ENCODE data around the gene PCDH15. TPM values are rescaled to one million over a fixed set of nuclear protein-coding genes. Genes with fewer than 3 reads are reported as not detected.

PCDH15 gene
- total and polyA plus RNA-seq, 2 of the 13 experiments (the other 11 are each of a cell fraction or from before 2014, with no cell fraction given): not detected

GRCh38 chr10:54660397-54660796 is 140.6 kb downstream of the PCDH15 start:
- Histone ChIP-seq H4K20me1 (ENCODE audit: insufficient read depth, low read length) (no peaks in the 10 kb centered on the region), H3K9ac (ENCODE audit: insufficient read depth, low read depth, low read length) (no peak overlapping the region), H3K27me3 (ENCODE audit: control insufficient read depth in 1 of 2, insufficient read depth in 2 of 2, low read length in 2 of 2) (no peaks in the 10 kb centered on the region), H2AFZ (ENCODE audit: low read length) (no peak overlapping the region), H3K4me1 (ENCODE audit: insufficient read depth, low read length) (no peaks in the 10 kb centered on the region), H3K9me3 (ENCODE audit: low read length) (no peaks in the 10 kb centered on the region), H3K4me3 (replicated peaks in 1 of 3; ENCODE audit: insufficient read depth in 1 of 3, low read depth in 2 of 3, low read length in 3 of 3) (no peak overlapping the region), H3K27ac (ENCODE audit: extremely low read length, insufficient read depth, low read length) (no peak overlapping the region), H3K4me2 (ENCODE audit: low read depth, low read length) (no peak overlapping the region), H3K36me3 (replicated peaks in 1 of 2; ENCODE audit: control insufficient read depth in 1 of 2, insufficient read depth in 2 of 2, low read length in 2 of 2) (no peaks in the 10 kb centered on the region), H3K79me2 (ENCODE audit: insufficient read depth, low read length) (no peaks in the 10 kb centered on the region)
- intact Hi-C loops (cut with micrococcal nuclease; ENCODE audit: unreplicated experiment) (no loop called here), in situ Hi-C loops (cut with HindIII; ENCODE audit: extremely low pct_ligation_motif_present, low pct_unique_long_range_greater_than_20kb) (no loop called here)
- ATAC-seq (no peak), FAIRE-seq (no peak), DNase-seq (ENCODE audit: low spot score) (no peak)
- ChIA-PET CTCF (ENCODE audit: low intra/inter-chr PET ratio, low total read pairs) (no interaction called here), POLR2A (no interaction called here)
- BruUV-seq (replicated peaks): no TSS peak
- TF ChIP-seq ZNF160 (CRISPR knock-in tag; IDR thresholded peaks at IDR 0.05) (no peak), ZBTB42 (CRISPR knock-in tag; IDR thresholded peaks at IDR 0.05) (no peak), ZC3H4 (CRISPR knock-in tag; IDR thresholded peaks at IDR 0.05; ENCODE audit: borderline replicate concordance) (no peak), SIN3B (IDR thresholded peaks at IDR 0.05; ENCODE audit: low read length) (no peak), NFE2L2 (IDR thresholded peaks at IDR 0.05; ENCODE audit: low read length) (no peak), ZSCAN21 (CRISPR knock-in tag; IDR thresholded peaks at IDR 0.05; ENCODE audit: borderline replicate concordance) (no peak), RELA (CRISPR knock-in tag; IDR thresholded peaks at IDR 0.05) (no peak), ZNF496 (CRISPR knock-in tag; IDR thresholded peaks at IDR 0.05; ENCODE audit: insufficient replicate concordance) (no peak), ZBTB49 (CRISPR knock-in tag; IDR thresholded peaks at IDR 0.05; ENCODE audit: borderline replicate concordance) (no peak), GLMP (CRISPR knock-in tag; IDR thresholded peaks at IDR 0.05; ENCODE audit: borderline replicate concordance) (no peak)
- TF ChIP-seq, protein P1, sequence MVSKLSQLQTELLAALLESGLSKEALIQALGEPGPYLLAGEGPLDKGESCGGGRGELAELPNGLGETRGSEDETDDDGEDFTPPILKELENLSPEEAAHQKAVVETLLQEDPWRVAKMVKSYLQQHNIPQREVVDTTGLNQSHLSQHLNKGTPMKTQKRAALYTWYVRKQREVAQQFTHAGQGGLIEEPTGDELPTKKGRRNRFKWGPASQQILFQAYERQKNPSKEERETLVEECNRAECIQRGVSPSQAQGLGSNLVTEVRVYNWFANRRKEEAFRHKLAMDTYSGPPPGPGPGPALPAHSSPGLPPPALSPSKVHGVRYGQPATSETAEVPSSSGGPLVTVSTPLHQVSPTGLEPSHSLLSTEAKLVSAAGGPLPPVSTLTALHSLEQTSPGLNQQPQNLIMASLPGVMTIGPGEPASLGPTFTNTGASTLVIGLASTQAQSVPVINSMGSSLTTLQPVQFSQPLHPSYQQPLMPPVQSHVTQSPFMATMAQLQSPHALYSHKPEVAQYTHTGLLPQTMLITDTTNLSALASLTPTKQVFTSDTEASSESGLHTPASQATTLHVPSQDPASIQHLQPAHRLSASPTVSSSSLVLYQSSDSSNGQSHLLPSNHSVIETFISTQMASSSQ (IDR thresholded peaks at IDR 0.05; ENCODE audit: low read depth): no peak
- TF ChIP-seq, protein P1 (CRISPR knock-in tag; IDR thresholded peaks at IDR 0.05; ENCODE audit: borderline replicate concordance): no peak
- TF ChIP-seq, protein P2, sequence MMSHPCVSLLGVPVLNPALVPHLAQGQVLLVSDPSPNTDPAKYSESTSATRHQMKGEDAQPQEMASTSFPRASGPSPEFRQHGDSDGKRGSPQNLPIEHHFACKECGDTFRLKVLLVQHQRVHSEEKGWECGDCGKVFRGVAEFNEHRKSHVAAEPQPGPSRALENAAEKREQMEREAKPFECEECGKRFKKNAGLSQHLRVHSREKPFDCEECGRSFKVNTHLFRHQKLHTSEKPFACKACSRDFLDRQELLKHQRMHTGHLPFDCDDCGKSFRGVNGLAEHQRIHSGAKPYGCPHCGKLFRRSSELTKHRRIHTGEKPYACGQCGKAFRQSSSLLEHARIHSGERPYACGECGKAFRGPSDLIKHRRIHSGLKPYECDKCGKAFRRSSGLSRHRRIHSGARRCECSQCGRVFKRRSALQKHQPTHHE (CRISPR knock-in tag; IDR thresholded peaks at IDR 0.05; ENCODE audit: borderline replicate concordance): no peak
- TF ChIP-seq, protein P3, sequence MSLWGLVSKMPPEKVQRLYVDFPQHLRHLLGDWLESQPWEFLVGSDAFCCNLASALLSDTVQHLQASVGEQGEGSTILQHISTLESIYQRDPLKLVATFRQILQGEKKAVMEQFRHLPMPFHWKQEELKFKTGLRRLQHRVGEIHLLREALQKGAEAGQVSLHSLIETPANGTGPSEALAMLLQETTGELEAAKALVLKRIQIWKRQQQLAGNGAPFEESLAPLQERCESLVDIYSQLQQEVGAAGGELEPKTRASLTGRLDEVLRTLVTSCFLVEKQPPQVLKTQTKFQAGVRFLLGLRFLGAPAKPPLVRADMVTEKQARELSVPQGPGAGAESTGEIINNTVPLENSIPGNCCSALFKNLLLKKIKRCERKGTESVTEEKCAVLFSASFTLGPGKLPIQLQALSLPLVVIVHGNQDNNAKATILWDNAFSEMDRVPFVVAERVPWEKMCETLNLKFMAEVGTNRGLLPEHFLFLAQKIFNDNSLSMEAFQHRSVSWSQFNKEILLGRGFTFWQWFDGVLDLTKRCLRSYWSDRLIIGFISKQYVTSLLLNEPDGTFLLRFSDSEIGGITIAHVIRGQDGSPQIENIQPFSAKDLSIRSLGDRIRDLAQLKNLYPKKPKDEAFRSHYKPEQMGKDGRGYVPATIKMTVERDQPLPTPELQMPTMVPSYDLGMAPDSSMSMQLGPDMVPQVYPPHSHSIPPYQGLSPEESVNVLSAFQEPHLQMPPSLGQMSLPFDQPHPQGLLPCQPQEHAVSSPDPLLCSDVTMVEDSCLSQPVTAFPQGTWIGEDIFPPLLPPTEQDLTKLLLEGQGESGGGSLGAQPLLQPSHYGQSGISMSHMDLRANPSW (CRISPR knock-in tag; IDR thresholded peaks at IDR 0.05; ENCODE audit: borderline replicate concordance): no peak

Data from HepG2 (cell line).